GM12864 (cell line): ENCODE measurements around the gene GHSR.

Experiments used
- DNase-seq: peaks from one replicate; pipeline ENCODE4 v3.0.0-alpha.2; 2011; ENCODE audit warnings: low read depth
- H3K4me3 ChIP-seq: 2 replicates; pipeline ENCODE4 v1.5.1; 2011; ENCODE audit warnings: mild to moderate bottlenecking, low read depth, low read length, control low read depth
- TF ChIP-seq, protein P1 (sequence below): IDR thresholded peaks from 2 replicates; pipeline ENCODE4 v1.5.1; 2011; ENCODE audit warnings: low read depth, mild to moderate bottlenecking, moderate library complexity, low read length, control low read depth, inconsistent platforms; ENCODE audit errors: missing control alignments

GHSR gene

GRCh38 chr3:172397716-172398405 lies 50.4 kb downstream of the GHSR start:
- H3K4me3 ChIP-seq = no peak overlapping the region
- TF ChIP-seq, protein P1, sequence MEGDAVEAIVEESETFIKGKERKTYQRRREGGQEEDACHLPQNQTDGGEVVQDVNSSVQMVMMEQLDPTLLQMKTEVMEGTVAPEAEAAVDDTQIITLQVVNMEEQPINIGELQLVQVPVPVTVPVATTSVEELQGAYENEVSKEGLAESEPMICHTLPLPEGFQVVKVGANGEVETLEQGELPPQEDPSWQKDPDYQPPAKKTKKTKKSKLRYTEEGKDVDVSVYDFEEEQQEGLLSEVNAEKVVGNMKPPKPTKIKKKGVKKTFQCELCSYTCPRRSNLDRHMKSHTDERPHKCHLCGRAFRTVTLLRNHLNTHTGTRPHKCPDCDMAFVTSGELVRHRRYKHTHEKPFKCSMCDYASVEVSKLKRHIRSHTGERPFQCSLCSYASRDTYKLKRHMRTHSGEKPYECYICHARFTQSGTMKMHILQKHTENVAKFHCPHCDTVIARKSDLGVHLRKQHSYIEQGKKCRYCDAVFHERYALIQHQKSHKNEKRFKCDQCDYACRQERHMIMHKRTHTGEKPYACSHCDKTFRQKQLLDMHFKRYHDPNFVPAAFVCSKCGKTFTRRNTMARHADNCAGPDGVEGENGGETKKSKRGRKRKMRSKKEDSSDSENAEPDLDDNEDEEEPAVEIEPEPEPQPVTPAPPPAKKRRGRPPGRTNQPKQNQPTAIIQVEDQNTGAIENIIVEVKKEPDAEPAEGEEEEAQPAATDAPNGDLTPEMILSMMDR = no peak
- DNase-seq = no peak

DNA sequence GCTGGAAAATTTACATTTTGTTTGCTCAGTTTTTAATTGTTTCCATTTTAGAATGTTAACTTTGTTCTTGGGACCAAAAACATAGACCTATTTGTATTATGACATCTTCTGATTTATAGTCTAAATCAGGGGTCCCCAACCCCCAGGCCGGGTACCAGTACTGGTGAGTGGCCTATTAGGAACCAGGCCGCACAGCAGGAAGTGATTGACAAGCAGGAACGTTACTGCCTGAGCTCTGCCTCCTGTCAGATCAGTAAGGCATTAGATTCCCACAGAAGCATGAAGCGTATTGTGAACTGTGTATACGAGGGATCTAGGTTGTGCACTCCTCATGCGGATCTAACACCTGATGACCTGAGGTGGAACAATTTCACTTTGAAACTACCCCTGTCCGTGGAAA lies 51.9 kb downstream of the GHSR start:
- TF ChIP-seq, protein P1 = no peak
- H3K4me3 ChIP-seq = no peak overlapping the region
- no peak for DNase-seq

DNA sequence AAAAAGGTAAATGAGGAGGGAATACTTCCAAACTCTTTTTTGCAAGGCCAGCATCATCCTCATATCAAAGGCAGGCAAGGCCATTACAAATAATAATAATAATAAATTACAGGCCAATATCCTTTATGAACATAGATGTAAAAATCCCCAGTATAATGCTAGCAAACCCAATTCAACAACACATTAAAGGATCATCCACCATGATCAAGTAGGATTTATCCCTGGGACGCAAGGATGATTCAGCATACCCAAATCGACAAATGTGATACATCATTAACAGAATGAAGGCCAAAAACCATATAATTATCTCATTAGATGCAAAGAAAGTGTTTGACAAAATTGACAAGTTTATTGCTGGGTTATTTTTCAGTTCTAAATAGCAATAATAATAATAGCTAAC lies 53.6 kb downstream of the GHSR start:
- H3K4me3 ChIP-seq = no peak overlapping the region
- DNase-seq = no peak
- TF ChIP-seq, protein P1 = no peak
